Mesenteric fat pad (tissue), 1 donor: ENCODE measurements around the gene CASS4. TPM values are rescaled to one million over a fixed set of nuclear protein-coding genes. Genes with fewer than 3 reads are reported as not detected.

Source experiments
- DNase-seq: peaks from one replicate; pipeline ENCODE4 v3.0.0-alpha.2; 2020; ENCODE audit warnings: low spot score
- total RNA-seq: library from RNA; stranded (reverse); fragmentation: NEBNext Ultra II Directional; extraction: Animal tissue kit (Norgen Biotek cat#: 25700); gene quantifications from one replicate; pipeline ENCODE4 v1.2.1, GENCODE V29; 2021
- donor health status: DM: yes; HTN: yes; CAD: no.

The CASS4 gene
- total RNA-seq, 1 donor from 2014 or later, result 3.1 TPM

- DNase-seq, result no peak
Measured at GRCh38 chr20:56504373-56505005, 92.4 kb downstream of the CASS4 start.

GRCh38 chr20:56506103-56506502, 94.0 kb downstream of the CASS4 start:
- no peak for DNase-seq

Other genes starting within 250 kb of the CASS4 start
- gene MC3R, start 163.5 kb upstream of the CASS4 start, total RNA-seq, result not detected
- gene FAM210B, start 53.3 kb upstream of the CASS4 start, total RNA-seq, result 48.3 TPM
- gene AURKA, start 20.0 kb upstream of the CASS4 start, total RNA-seq, result 1.4 TPM
- 21.2 TPM for gene CSTF1, start 19.6 kb upstream of the CASS4 start, total RNA-seq
- gene RTF2, start 56.4 kb downstream of the CASS4 start, total RNA-seq, result 80.6 TPM
- 0.45 TPM for gene FAM209A, start 112.5 kb downstream of the CASS4 start, total RNA-seq
- 0.51 TPM for gene FAM209B, start 121.0 kb downstream of the CASS4 start, total RNA-seq
- gene TFAP2C, start 217.0 kb downstream of the CASS4 start, total RNA-seq, result 1.3 TPM